ENCODE measurements around the gene THPO. TPM values are rescaled to one million over a fixed set of nuclear protein-coding genes. Genes with fewer than 3 reads are reported as not detected.

The THPO gene
- total RNA-seq, 1 donor from 2014 or later: not detected

DNA sequence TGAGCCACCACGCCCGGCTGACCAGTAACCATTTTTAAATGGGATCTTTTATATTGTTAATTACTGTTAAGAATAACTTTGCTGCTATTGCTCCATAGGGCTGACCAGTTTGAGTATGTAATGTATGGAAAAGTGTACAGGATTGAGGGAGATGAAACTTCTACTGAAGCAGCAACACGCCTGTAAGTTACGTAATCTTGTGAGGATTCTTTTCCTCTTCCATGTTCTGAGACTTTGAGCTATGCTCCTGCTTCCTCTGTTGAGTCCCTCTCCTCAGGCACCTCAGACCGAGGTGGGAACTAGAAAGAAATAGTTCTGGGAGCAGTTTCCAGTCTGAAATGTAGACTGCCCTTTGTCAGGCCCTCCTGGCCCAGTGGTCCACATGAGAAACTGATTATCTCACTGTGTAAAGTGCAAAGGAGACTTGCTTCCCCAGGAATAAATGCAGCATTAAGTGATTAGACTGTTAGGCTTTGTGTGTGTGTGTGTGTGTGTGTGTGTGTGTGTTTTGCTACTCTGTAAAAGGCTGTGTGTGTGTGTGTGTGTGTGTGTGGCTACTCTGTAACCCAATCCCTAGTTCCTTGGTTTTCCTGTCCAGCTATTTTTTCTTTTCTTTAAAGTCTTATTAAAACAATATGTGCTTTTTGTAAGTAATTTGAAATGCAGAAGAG, 11.3 kb downstream of the THPO start:
- DNase-seq (ENCODE audit: low read depth): no peak
- no peak overlapping the region for H3K4me3 ChIP-seq (ENCODE audit: low read depth, low read length)
- TF ChIP-seq, protein P1, sequence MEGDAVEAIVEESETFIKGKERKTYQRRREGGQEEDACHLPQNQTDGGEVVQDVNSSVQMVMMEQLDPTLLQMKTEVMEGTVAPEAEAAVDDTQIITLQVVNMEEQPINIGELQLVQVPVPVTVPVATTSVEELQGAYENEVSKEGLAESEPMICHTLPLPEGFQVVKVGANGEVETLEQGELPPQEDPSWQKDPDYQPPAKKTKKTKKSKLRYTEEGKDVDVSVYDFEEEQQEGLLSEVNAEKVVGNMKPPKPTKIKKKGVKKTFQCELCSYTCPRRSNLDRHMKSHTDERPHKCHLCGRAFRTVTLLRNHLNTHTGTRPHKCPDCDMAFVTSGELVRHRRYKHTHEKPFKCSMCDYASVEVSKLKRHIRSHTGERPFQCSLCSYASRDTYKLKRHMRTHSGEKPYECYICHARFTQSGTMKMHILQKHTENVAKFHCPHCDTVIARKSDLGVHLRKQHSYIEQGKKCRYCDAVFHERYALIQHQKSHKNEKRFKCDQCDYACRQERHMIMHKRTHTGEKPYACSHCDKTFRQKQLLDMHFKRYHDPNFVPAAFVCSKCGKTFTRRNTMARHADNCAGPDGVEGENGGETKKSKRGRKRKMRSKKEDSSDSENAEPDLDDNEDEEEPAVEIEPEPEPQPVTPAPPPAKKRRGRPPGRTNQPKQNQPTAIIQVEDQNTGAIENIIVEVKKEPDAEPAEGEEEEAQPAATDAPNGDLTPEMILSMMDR (conservative IDR thresholded peaks at IDR 0.05; ENCODE audit: low read depth, low read length): no peak

DNA sequence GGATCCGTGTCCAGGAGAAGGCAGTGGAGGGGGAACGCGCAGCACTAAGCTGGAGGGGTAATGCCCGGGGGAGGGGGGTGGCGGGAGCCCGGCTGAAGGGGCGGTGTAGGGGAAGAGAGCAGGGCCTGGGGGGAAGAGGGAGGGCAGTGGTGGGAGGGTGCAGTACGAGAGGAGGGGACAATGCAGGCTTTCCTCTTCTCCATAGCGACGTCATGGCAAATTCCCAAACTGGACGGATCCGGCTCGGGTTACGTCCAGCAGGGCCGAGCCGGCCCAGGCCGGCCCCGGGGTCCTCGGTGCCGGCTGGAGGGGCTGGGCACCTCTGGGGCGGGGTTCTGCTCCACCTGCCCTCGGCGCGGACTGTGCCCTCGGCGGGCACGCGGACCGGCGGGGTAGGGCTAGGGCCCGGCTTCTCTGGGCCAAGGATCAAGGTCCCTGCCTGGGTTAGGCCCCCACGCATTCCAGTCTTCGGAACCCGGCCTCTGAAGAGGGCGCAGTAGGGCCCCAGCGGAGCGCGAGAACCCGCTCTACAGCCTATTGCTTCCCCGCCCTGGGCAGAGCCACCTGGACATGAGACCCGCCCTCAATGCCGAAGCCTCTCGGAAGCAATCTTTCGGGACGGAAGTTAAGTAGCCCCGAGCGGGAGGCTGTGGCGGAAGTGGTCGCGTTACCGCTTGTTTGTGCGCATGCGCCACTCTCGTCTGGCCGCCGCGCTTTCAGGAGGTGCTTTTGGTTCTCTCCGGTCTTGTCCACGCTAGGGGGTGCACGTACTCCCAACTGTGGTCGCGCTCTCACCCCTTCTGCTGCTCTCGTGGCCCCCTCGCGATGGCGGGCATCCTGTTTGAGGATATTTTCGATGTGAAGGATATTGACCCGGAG, 15.1 kb downstream of the THPO start:
- H3K4me3 ChIP-seq (ENCODE audit: low read depth, low read length): peak overlapping the region; percentile 89
- TF ChIP-seq, protein P1 (conservative IDR thresholded peaks at IDR 0.05; ENCODE audit: low read depth, low read length): peak; percentile 47
- DNase-seq (ENCODE audit: low read depth): peak; percentile 80

DNA sequence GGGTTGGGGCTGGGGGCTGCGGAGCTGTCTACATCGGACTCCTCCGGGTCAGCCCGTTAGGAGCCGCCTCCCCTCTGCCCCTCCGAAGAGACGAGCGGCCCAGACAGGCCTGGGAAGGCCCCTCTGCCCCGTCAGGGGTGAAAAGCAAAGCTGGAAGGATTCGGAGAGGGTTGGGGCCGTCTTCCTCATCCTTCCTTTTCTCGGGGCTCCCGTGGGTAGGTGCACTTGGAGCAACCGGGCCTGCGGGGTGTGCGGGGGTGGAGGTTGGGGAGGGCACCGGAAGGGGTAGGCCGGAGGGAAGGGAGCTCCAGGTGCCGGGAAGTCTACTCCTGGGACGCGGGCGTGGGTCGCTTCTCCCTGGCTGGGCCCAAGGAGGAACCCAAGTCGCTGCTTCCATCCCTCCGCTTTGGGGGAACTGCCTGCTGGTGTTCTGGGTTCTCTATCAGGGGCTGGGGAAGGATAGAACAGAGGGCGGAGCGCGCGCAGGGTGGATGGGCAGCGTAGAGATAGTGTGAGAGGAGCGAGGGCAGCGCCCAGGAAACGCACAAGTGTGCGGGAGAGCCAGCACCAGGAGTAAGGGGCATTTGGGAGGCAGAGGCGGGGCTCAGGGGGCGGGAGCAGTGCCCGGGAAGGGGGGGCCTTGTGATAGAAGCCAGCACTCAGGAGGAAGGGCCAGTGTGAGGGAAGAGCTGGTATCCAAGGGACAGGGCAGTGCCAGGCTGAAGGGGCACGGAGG, 15.9 kb downstream of the THPO start:
- DNase-seq (ENCODE audit: low read depth): peak; percentile 19
- H3K4me3 ChIP-seq (ENCODE audit: low read depth, low read length): peak overlapping the region; percentile 89
- TF ChIP-seq, protein P1 (conservative IDR thresholded peaks at IDR 0.05; ENCODE audit: low read depth, low read length): no peak

DNA sequence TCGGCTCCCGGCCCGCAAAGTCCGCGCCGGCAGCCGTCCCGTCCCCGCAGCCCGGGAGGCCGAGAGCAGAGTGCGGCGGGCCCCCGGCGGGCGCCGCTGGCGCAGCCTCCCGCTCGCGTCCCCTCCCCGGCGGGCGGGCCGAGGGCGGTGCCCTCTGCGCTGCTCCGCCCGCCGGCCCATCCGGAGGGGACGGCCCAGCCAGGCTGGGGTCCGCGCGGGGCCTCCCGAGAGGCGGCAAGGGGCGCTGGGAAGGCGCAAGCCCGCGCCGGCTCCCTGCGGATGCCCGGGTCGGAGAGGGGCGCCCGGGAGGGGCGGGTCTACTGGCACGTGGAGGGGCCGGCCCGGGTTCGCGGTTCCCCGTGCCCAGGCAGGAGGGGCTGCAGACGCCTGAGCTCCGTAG, 16.5 kb downstream of the THPO start, which contains the start of the genes CLCN2 and POLR2H:
CLCN2 (minus strand) TSS at position 74 of the 400 bp plus-strand sequence. CDS start 126 bp downstream, outside the sequence.
POLR2H (plus strand) TSS at position 179 of the 400 bp plus-strand sequence. CDS start 1,783 bp downstream, outside the sequence.
- H3K4me3 ChIP-seq (ENCODE audit: low read depth, low read length): peak within 1 kb of the TSS; percentile 89
- DNase-seq (ENCODE audit: low read depth): no peak

DNA sequence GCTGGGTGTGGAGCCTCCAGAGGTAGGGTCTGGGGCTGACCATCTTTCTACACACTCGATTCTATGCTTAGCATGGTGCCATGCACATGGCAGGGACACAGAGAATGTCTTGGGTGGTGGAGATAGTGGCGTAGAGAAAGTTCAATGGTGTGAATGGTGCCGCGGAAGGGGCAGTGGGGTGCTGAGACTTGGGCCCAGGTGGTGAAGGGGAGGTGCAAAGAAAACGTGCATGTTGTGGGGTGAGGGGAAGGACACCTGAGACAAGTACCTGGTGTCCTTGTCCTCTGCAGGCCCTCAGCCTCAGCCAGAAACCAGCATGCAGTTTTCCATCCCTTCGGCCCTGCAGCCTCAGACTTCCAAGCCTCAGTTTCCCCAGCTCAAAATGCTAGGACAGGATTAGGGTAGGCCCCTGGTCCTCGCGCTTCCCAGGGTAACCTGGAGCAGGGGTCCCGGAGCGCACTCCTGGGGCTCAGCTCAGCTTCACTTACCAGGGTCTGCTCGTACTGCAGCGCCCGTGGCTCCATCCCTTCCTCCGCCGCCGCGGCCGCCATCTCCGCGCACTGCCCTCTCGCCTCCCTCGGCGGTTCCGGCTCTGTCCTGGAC, 17.0 kb downstream of the THPO start:
- no peak for DNase-seq (ENCODE audit: low read depth)
- TF ChIP-seq, protein P1 (conservative IDR thresholded peaks at IDR 0.05; ENCODE audit: low read depth, low read length): no peak

More for the DNA sequence above, 16.5 kb downstream of the THPO start, which contains the start of the genes CLCN2 and POLR2H:
- TF ChIP-seq, protein P1 (conservative IDR thresholded peaks at IDR 0.05; ENCODE audit: low read depth, low read length): no peak

More for the DNA sequence above, 17.0 kb downstream of the THPO start:
- peak overlapping the region; percentile 89 for H3K4me3 ChIP-seq (ENCODE audit: low read depth, low read length)

Data from epithelial cell of proximal tubule (primary cell).